ENCODE data around the gene MVK.

DNA sequence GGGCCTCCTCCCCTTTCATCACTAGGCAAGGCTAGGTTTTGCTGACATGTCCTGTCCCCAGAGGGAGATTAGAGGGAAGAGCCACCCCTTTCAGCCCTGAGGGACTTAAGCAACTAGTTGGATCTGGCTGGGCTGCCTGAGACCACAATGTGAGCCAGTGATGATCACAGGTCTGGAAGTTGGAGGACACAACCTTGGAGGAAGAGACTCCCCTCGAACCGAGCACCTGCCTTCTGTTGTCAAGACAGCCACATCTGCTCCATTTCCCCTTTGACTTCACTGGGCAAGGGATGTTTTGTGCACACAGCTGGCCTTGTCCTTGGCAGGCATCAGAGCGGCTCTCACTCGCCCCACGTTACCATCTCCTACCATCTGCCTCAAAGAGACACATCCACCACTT is 31.4 kb downstream of the MVK start:
- TF ChIP-seq, protein P1, sequence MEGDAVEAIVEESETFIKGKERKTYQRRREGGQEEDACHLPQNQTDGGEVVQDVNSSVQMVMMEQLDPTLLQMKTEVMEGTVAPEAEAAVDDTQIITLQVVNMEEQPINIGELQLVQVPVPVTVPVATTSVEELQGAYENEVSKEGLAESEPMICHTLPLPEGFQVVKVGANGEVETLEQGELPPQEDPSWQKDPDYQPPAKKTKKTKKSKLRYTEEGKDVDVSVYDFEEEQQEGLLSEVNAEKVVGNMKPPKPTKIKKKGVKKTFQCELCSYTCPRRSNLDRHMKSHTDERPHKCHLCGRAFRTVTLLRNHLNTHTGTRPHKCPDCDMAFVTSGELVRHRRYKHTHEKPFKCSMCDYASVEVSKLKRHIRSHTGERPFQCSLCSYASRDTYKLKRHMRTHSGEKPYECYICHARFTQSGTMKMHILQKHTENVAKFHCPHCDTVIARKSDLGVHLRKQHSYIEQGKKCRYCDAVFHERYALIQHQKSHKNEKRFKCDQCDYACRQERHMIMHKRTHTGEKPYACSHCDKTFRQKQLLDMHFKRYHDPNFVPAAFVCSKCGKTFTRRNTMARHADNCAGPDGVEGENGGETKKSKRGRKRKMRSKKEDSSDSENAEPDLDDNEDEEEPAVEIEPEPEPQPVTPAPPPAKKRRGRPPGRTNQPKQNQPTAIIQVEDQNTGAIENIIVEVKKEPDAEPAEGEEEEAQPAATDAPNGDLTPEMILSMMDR (conservative IDR thresholded peaks at IDR 0.05 in 1 of 2, IDR thresholded peaks at IDR 0.05 in 1 of 2; ENCODE audit: low read depth in 1 of 2, low read length in 2 of 2) = no peak
- TF ChIP-seq EZH2 (IDR thresholded peaks at IDR 0.05; ENCODE audit: low read length, missing control alignments) = no peak

Data from fibroblast of lung (primary cell).